ENCODE measurements around the gene ATP8B1. TPM values are rescaled to one million over a fixed set of nuclear protein-coding genes. Genes with fewer than 3 reads are reported as not detected.

The ATP8B1 gene
- total RNA-seq, 1 donor from 2014 or later, result 30.9 TPM

DNA sequence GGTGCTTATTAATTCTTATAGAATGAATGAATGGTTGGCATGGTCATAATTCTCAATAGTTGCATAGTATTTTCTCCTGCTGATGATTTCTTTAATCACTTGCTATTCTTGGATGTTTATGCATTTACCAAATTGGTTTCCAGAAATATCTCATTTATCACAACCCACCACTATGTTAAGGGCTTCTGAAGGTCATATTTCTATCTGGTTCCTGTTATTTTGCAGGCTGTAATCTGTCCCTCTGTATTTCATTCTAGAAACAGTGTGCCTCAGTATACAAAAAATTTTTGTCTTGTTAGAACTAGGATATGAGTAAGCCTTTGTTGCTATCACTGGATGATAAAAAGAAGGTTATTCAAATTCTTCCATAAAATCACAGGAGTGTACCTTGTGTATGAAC lies 6.1 kb upstream of the ATP8B1 start:
- H3K27ac ChIP-seq, result peak overlapping the region in 1 of 2 donors; percentile 97

DNA sequence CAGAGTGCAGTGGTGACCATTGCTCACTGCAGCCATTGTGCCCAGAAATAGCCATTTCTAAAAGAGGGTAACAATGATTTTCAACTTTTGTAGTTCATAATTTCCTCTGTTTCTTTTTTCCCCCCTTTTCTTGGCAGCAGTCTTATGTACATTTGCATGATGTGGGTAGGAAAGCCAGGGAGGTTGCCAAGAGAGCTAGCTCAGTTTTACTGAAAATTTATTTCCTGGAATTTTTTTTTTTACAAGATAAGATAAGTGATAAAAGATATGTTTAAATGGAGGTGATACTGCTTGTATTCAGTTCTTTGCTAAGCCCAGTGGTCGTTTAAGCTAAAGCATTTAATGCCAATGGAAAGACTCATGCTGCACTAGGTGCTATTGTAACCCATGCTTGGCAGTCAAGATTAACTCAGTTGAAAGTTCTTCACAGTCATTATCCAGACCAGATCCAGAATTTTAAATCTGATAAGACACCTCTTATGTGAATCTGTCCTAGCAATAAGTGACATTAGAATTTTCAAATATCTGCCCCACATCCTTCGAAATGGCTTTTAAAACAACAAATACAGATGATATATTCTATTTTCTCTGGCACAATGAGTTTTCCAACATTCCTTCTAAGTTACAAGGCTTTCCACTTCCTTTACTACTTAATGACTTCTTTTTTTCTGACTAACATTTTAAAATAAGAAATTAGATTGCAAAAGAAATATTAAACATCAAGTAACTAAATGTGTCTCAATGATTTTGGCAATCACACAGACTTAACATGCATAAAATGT lies 4.4 kb upstream of the ATP8B1 start:
- peak overlapping the region in 1 of 2 donors; percentile 10 for H3K4me3 ChIP-seq
- no peaks in the 10 kb centered on the region for H3K27me3 ChIP-seq
- H3K36me3 ChIP-seq, result no peaks in the 10 kb centered on the region
- peaks cover 0 to 27% of the 10 kb centered on the region in 2 donors for H3K4me1 ChIP-seq
- intact Hi-C loops (cut with DNase I), result loop anchor here (2.0 to 10.0 kb wide), 2 partner anchors 65 to 237 kb away; partner anchors contain the start of gene NEDD4L
- TF ChIP-seq, protein P1, sequence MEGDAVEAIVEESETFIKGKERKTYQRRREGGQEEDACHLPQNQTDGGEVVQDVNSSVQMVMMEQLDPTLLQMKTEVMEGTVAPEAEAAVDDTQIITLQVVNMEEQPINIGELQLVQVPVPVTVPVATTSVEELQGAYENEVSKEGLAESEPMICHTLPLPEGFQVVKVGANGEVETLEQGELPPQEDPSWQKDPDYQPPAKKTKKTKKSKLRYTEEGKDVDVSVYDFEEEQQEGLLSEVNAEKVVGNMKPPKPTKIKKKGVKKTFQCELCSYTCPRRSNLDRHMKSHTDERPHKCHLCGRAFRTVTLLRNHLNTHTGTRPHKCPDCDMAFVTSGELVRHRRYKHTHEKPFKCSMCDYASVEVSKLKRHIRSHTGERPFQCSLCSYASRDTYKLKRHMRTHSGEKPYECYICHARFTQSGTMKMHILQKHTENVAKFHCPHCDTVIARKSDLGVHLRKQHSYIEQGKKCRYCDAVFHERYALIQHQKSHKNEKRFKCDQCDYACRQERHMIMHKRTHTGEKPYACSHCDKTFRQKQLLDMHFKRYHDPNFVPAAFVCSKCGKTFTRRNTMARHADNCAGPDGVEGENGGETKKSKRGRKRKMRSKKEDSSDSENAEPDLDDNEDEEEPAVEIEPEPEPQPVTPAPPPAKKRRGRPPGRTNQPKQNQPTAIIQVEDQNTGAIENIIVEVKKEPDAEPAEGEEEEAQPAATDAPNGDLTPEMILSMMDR (IDR thresholded peaks at IDR 0.05), result no peak
- H3K27ac ChIP-seq, result peak overlapping the region; percentile 97
- peaks cover 0 to 5% of the 10 kb centered on the region in 2 donors for H3K9me3 ChIP-seq
- DNase-seq (ENCODE audit: low spot score in 2 of 2), result no peak

More for the DNA sequence above, 6.1 kb upstream of the ATP8B1 start:
- H3K36me3 ChIP-seq, result no peaks in the 10 kb centered on the region
- intact Hi-C loops (cut with DNase I), result loop anchor here (10.0 kb wide), 1 partner anchor 236 kb away; the partner anchor contains the start of gene NEDD4L
- H3K27me3 ChIP-seq, result no peaks in the 10 kb centered on the region
- peaks cover 0 to 7% of the 10 kb centered on the region in 2 donors for H3K9me3 ChIP-seq
- DNase-seq (ENCODE audit: low spot score in 2 of 2), result no peak
- H3K4me3 ChIP-seq, result no peak overlapping the region
- TF ChIP-seq, protein P1 (IDR thresholded peaks at IDR 0.05), result no peak
- H3K4me1 ChIP-seq, result peaks cover 0 to 25% of the 10 kb centered on the region in 2 donors

DNA sequence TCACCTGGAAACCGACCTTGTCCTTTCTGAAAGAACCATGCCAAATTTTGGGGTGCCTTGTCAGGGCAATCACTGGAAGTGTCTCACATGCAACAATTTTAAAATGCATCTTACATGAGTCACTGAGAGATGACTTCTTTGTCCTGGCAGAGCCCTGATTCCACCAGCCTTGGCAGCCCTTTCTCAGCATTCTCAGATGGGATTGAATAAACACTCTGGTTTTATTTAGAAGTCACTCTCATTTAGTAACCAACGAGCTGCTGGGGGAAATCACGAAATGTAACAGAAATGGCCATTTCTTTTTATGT lies 3.8 kb upstream of the ATP8B1 start:
- DNase-seq (ENCODE audit: low spot score in 2 of 2), result peak in 1 of 2 donors; percentile 83
- Histone ChIP-seq H3K4me3 (peak overlapping the region in 1 of 2 donors; percentile 10), H3K36me3 (no peaks in the 10 kb centered on the region), H3K27me3 (no peaks in the 10 kb centered on the region), H3K9me3 (no peaks in the 10 kb centered on the region), H3K27ac (peak overlapping the region; percentile 97), H3K4me1 (peaks cover 0 to 27% of the 10 kb centered on the region in 2 donors)
- intact Hi-C loops (cut with DNase I), result loop anchor here (2.0 to 10.0 kb wide), 2 partner anchors 64 to 238 kb away; partner anchors contain the start of gene NEDD4L
- TF ChIP-seq, protein P1 (IDR thresholded peaks at IDR 0.05), result no peak

DNA sequence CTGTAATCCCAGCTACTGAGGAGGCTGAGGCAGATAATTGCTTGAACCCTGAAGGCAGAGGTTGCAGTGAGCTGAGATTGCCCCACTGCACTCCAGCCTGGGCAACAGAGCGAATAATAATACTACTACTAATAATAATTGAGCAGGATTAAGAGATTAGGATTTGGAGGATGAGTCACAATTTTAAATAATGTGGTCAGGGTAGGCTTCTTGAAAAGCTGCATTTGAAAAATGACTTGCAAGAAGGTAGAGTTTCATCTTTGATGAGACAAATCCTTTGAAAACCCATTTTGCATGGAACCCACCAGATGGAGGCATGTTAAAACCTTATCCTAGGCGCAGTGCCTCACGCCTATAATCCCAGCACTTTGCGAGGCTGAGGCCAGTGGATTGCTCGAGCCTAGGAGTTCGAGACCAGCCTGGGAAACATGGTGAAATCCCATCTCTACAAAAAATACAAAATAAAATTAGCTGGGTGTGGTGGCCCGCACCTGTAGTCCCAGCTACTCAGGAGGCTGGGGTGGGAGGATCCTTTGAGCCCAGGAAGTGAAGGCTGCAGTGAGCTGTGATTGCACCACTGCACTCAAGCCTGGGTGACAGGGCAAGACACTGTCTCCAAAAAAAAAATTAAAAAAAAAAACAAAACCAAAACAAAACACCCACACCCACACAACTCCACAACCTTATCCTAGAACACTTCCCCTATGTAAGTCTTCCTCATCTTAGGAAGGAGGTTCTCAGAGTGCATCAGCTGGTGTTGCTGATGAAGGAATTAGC lies 3.3 kb upstream of the ATP8B1 start:
- intact Hi-C loops (cut with DNase I), result loop anchor here (2.0 to 10.0 kb wide), 2 partner anchors 64 to 238 kb away; partner anchors contain the start of gene NEDD4L
- Histone ChIP-seq H3K36me3 (no peaks in the 10 kb centered on the region), H3K27me3 (no peaks in the 10 kb centered on the region), H3K4me3 (peak overlapping the region in 1 of 2 donors; percentile 10), H3K27ac (peak overlapping the region; percentile 97), H3K4me1 (peaks cover 0 to 27% of the 10 kb centered on the region in 2 donors), H3K9me3 (no peaks in the 10 kb centered on the region)
- DNase-seq (ENCODE audit: low spot score in 2 of 2), result no peak
- TF ChIP-seq, protein P1 (IDR thresholded peaks at IDR 0.05), result no peak

DNA sequence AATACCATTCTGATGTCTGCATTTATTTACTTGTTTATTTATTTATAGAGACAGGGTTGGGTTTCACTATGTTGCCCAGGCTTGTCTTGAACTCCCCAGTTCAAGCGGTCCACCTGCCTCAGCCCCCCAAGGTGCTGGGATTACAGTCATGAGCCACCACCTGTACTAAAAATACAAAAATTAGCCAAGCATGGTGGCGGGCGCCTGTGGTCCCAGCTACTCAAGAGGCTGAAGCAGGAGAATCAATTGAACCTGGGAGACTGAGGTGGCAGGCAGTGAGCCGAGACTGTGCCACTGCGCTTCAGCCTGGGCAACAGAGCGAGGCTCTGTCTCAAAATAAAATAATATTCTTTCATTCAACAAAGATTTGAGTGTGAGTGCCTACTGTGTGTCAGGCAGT lies 2.0 kb upstream of the ATP8B1 start:
- no peaks in the 10 kb centered on the region for H3K36me3 ChIP-seq
- H3K4me3 ChIP-seq, result no peak overlapping the region
- DNase-seq (ENCODE audit: low spot score in 2 of 2), result no peak
- no peaks in the 10 kb centered on the region for H3K9me3 ChIP-seq
- H3K27me3 ChIP-seq, result no peaks in the 10 kb centered on the region
- intact Hi-C loops (cut with DNase I), result loop anchor here (10.0 kb wide), 1 partner anchor 240 kb away; the partner anchor contains the start of gene NEDD4L
- TF ChIP-seq, protein P1 (IDR thresholded peaks at IDR 0.05), result no peak
- peaks cover 0 to 29% of the 10 kb centered on the region in 2 donors for H3K4me1 ChIP-seq
- peak overlapping the region; percentile 97 for H3K27ac ChIP-seq
